Epithelial cell of alveolus of lung (primary cell): ENCODE measurements around the gene PCDHB4. TPM values are rescaled to one million over a fixed set of nuclear protein-coding genes. Genes with fewer than 3 reads are reported as not detected.

Experiments used
- total RNA-seq: library from RNA; depleted of rRNA; stranded (reverse); fragments of >200 nt; gene quantifications from 2 replicates; pipeline ENCODE4 v1.2.1, GENCODE V29; 2015

PCDHB4 gene
- total RNA-seq = under 0.01 TPM in 1 of 2 replicates, not detected in the other

DNA sequence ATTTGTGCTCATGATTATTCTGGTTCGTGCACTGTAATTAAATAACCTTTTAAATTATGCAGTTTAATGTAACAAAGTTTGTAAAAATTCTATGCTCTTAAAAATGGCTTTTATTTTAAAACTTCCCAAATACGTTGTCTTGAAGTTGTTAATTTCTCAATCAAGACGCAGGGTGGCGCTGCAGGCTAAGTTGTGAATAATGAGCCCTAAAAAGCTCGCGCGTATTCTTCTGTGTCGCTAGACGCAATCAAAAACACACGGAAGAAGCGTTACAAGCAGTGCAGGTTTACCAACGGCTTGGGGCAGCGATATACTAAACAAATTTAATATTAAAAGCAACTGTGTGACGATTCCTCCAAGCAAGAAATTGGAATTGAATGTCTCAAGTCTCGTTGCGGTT, at the start of gene PCDHB4:
TSS of gene PCDHB4 (plus strand) at position 256 of the 400 bp plus-strand sequence. CDS start 181 bp downstream, outside the sequence.

DNA sequence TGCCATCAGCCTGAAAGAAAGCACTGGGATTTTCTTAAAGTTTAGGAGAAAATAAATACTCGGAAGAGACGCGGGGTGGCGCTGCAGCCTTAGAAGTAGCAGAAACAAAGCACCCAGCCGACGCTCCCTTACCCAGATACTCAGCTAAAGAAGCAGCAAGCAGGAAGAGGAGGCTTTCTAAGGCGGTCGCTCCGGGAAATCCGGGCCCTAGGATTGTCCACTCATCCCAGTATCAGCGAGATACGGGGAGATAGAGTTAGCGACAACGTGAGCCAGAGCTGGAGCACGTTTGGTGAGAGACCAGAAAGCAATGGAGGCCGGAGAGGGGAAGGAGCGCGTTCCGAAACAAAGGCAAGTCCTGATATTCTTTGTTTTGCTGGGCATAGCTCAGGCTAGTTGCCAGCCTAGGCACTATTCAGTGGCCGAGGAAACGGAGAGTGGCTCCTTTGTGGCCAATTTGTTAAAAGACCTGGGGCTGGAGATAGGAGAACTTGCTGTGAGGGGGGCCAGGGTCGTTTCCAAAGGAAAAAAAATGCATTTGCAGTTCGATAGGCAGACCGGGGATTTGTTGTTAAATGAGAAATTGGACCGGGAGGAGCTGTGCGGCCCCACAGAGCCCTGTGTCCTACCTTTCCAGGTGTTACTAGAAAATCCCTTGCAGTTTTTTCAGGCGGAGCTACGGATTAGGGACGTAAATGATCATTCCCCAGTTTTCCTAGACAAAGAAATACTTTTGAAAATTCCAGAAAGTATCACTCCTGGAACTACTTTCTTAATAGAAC, 26.9 kb upstream of the PCDHB4 start, which contains the start of gene PCDHB2:
TSS of gene PCDHB2 (plus strand) at position 135 of the 782 bp plus-strand sequence. CDS start at position 311, 176 bp downstream.

DNA sequence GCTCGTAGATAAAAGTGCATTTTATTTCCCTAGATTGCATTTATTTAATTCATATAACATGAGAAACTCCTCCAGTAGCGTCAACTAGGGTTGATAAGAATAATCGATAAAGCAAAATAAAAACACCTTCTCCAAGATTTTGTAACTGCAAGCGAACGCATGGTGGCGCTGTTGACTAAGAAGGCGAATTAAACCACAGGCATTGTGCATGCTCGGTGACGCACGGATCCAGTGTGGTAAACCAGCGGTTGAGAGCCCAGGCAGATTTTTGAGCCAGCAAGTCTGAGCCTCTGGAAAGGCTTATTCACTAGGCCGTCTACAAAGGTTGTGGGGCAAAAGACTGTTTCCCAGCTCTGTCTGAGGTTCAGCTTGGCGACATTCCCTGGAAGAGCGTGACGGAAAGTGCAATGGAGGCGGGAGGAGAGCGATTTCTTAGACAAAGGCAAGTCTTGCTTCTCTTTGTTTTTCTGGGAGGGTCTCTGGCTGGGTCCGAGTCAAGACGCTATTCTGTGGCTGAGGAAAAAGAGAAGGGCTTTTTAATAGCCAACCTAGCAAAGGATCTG, 21.3 kb upstream of the PCDHB4 start, which contains the start of gene PCDHB3:
TSS of gene PCDHB3 (plus strand) at position 231 of the 563 bp plus-strand sequence. CDS start at position 408, 177 bp downstream.

DNA sequence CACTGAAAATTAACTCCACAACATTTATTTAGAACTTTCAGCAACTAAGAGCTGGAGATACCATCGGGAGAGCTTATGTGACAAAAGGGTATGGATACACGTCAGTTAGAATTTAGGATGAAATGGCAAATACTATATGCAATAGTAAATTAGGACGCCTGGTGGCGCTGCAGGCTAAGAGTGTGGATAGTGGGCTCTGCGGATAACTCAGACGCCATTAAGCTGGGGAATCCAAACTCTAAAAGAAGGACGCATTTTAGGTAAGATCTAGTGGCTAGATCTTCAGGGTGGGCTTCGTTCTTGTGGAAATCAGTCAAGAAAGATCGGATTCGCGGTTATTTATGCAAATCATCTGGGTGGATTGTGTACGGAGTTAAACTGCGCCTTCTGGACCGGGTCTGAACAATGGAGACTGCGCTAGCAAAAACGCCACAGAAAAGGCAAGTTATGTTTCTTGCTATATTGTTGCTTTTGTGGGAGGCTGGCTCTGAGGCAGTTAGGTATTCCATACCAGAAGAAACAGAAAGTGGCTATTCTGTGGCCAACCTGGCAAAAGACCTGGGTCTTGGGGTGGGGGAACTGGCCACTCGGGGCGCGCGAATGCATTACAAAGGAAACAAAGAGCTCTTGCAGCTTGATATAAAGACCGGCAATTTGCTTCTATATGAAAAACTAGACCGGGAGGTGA, 13.6 kb downstream of the PCDHB4 start, which contains the start of gene PCDHB5:
TSS of gene PCDHB5 (plus strand) at position 177 of the 688 bp plus-strand sequence. CDS start at position 406, 229 bp downstream.

DNA sequence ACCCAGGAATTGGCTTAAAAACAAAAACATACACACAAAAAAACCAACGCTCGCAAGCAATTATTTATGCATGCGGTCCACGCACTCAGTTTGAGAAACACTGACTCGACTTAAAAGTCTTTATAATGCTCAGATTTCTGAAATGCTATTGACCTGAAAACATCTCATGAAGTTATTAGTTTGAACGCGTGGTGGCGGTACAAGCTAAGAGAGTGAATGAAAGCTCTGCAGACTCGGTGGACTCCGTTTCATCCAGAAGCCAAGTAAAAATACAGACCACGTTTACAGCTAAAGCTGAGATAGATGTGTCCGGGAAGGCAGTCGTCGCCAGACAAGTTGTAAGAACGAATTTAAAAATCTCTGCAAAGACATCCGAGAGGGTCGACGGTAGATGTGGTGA, 28.2 kb downstream of the PCDHB4 start, which contains the start of gene PCDHB6:
TSS of gene PCDHB6 (plus strand) at position 246 of the 400 bp plus-strand sequence. CDS start 201 bp downstream, outside the sequence.

DNA sequence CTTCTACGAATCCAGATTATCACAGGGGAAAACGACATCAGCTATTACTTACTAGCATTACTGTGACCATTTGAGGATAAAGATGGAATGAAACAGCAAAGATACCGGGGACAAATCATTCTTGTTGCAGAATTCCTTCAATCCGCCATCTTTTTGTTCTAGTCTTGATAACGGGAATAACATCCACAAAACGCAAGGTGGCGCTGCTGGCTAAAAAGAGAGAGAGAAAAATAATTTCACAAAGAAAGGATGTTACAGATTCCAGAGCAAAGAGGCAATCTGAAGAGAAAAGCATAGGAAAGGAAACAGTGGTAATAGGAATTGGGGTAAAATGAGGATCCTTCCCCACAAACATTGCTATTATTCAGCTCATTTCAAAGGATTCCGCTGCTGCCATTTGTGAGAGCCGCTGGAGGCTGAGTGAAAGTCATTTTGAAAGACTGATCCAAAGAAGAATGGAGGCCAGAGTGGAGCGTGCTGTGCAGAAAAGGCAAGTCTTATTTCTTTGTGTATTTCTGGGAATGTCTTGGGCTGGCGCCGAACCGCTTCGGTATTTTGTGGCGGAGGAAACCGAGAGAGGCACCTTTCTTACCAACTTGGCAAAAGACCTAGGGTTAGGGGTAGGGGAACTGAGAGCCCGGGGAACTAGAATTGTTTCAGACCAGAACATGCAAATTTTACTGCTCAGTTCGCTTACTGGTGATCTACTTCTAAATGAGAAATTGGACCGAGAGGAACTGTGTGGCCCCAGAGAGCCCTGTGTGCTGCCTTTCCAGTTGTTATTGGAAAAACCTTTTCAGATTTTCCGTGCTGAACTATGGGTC, 51.0 kb downstream of the PCDHB4 start, which contains the start of gene PCDHB7:
TSS of gene PCDHB7 (plus strand) at position 264 of the 824 bp plus-strand sequence. CDS start at position 456, 192 bp downstream.

Other genes with a start within 250 kb of the PCDHB4 start
- gene PCDHA12, start 246.5 kb upstream of the PCDHB4 start, total RNA-seq = under 0.01 TPM in 1 of 2 replicates, not detected in the other
- not detected in 2 replicates for gene PCDHA13, start 239.7 kb upstream of the PCDHB4 start, total RNA-seq
- gene PCDHAC1, start 195.5 kb upstream of the PCDHB4 start, total RNA-seq = 0.26 TPM in 1 of 2 replicates, not detected in the other
- gene PCDHAC2, start 155.3 kb upstream of the PCDHB4 start, total RNA-seq = 0.39 TPM in 1 of 2 replicates, not detected in the other
- gene PCDHB1, start 70.4 kb upstream of the PCDHB4 start, total RNA-seq = not detected in 2 replicates
- under 0.01 and 1.2 TPM in 2 replicates for gene PCDHB2, start 27.2 kb upstream of the PCDHB4 start, total RNA-seq
- gene PCDHB3, start 21.3 kb upstream of the PCDHB4 start, total RNA-seq = 0.13 and 0.16 TPM in 2 replicates
- gene PCDHB5, start 13.4 kb downstream of the PCDHB4 start, total RNA-seq = 0.39 and 1.3 TPM in 2 replicates
- gene PCDHB6, start 28.2 kb downstream of the PCDHB4 start, total RNA-seq = 0.64 TPM in 1 of 2 replicates, not detected in the other
- gene PCDHB7, start 50.8 kb downstream of the PCDHB4 start, total RNA-seq = under 0.01 and 1.9 TPM in 2 replicates
- not detected in 2 replicates for gene PCDHB8, start 56.0 kb downstream of the PCDHB4 start, total RNA-seq
- 0.08 and 0.13 TPM in 2 replicates for gene PCDHB16, start 60.6 kb downstream of the PCDHB4 start, total RNA-seq
- gene PCDHB9, start 65.3 kb downstream of the PCDHB4 start, total RNA-seq = 0.08 TPM in 1 of 2 replicates, not detected in the other
- 0.13 and 0.24 TPM in 2 replicates for gene PCDHB10, start 70.5 kb downstream of the PCDHB4 start, total RNA-seq
- 0.13 and 1.7 TPM in 2 replicates for gene PCDHB11, start 77.8 kb downstream of the PCDHB4 start, total RNA-seq
- gene PCDHB12, start 86.9 kb downstream of the PCDHB4 start, total RNA-seq = 0.08 TPM in 1 of 2 replicates, not detected in the other
- 0.26 and 1.0 TPM in 2 replicates for gene PCDHB13, start 92.1 kb downstream of the PCDHB4 start, total RNA-seq
- 1.4 TPM in 1 of 2 replicates, not detected in the other for gene PCDHB14, start 101.5 kb downstream of the PCDHB4 start, total RNA-seq
- under 0.01 and 0.48 TPM in 2 replicates for gene PCDHB15, start 123.6 kb downstream of the PCDHB4 start, total RNA-seq
- gene SLC25A2, start 182.2 kb downstream of the PCDHB4 start, total RNA-seq = not detected in 2 replicates
- gene TAF7, start 199.0 kb downstream of the PCDHB4 start, total RNA-seq = 45.3 and 69.6 TPM in 2 replicates
- 0.13 and 0.64 TPM in 2 replicates for gene PCDHGA1, start 208.7 kb downstream of the PCDHB4 start, total RNA-seq
- gene PCDHGA2, start 216.9 kb downstream of the PCDHB4 start, total RNA-seq = 0.39 and 3.8 TPM in 2 replicates
- gene PCDHGA3, start 222.0 kb downstream of the PCDHB4 start, total RNA-seq = 0.65 and 0.72 TPM in 2 replicates
- gene PCDHGB1, start 228.3 kb downstream of the PCDHB4 start, total RNA-seq = 0.39 and 2.2 TPM in 2 replicates
- 0.78 and 6.0 TPM in 2 replicates for gene PCDHGA4, start 233.2 kb downstream of the PCDHB4 start, total RNA-seq
- 0.39 and 3.0 TPM in 2 replicates for gene PCDHGB2, start 238.2 kb downstream of the PCDHB4 start, total RNA-seq
- 0.13 and 1.3 TPM in 2 replicates for gene PCDHGA5, start 242.3 kb downstream of the PCDHB4 start, total RNA-seq
- gene PCDHGB3, start 248.4 kb downstream of the PCDHB4 start, total RNA-seq = 0.39 and 6.1 TPM in 2 replicates